Spleen (tissue), 7 donors: ENCODE measurements around the gene ERBB4.

Experiments used
- CTCF ChIP-seq, 11 experiments: fragments of 200-600 bp in 7 of 11; fragments of 450-650 bp in 4 of 11; sonication (generic) in 4 of 11; IDR thresholded peaks in 8 of 11; conservative IDR thresholded peaks in 3 of 11; 1 replicate in 7 of 11; 2 replicates in 4 of 11; pipeline versions ENCODE4 v1.4.0 to v1.8.0; 2016 to 2021; ENCODE audit warnings: antibody characterized with exemption in 11 of 11, inconsistent platforms in 4 of 11, mild to moderate bottlenecking in 1 of 11
- POLR2A ChIP-seq, 3 donors: fragments of 450-650 bp; IDR thresholded peaks; one replicate each; pipeline ENCODE4 v1.5.1; 2017; ENCODE audit warnings: antibody characterized with exemption in 3 of 3, mild to moderate bottlenecking in 1 of 3
- donor health status: DM: no; HTN: no; CAD: no; lungs with moderate emphysema.
- donor health status: DM: no; HTN: no; CAD: no.
- donor health status: DM: no; HTN: no; CAD: no.

- TF ChIP-seq POLR2A (IDR thresholded peaks at IDR 0.05) (no peak), CTCF (IDR thresholded peaks at IDR 0.05 in 8 of 11, conservative IDR thresholded peaks at IDR 0.05 in 3 of 11) (no peak)
These were observed 1131.5 kb downstream of the ERBB4 start for GRCh38 chr2:211407076-211407475.
